HG03469 (cell line): ENCODE measurements around the gene ARL14EPL.
"Not testable (repeated sequence)": the region's sequence is repeated elsewhere in the genome, so short reads cannot be mapped to it uniquely, and the experiment has no call there.

Experiments used
- ATAC-seq: cut with Tn5 transposase; IDR thresholded peaks from one replicate; pipeline ENCODE4 v1.9.1; 2021; ENCODE audit warnings: mild to moderate bottlenecking, moderate library complexity, moderate number of reproducible peaks; ENCODE audit not compliant: unreplicated experiment

Gene ARL14EPL

GRCh38 chr5:116046261-116046660 lies 14.0 kb downstream of the ARL14EPL start:
- no peak for ATAC-seq

GRCh38 chr5:116046823-116047222 lies 14.6 kb downstream of the ARL14EPL start:
- no peak for ATAC-seq

GRCh38 chr5:116058346-116058936 lies 26.2 kb downstream of the ARL14EPL start:
- no peak for ATAC-seq

- ATAC-seq = no peak
Observed at GRCh38 chr5:116062352-116062751, 30.1 kb downstream of the ARL14EPL start.

- no peak for ATAC-seq
Observed at GRCh38 chr5:116063950-116064349, 31.7 kb downstream of the ARL14EPL start.

- ATAC-seq = peak; percentile 54
Observed at GRCh38 chr5:116068028-116068632, 35.9 kb downstream of the ARL14EPL start.

GRCh38 chr5:116071211-116071610 lies 38.9 kb downstream of the ARL14EPL start:
- ATAC-seq = no peak

- ATAC-seq = no peak
Observed at GRCh38 chr5:116075191-116075831, 43.0 kb downstream of the ARL14EPL start.

GRCh38 chr5:116076496-116076895 lies 44.2 kb downstream of the ARL14EPL start:
- peak; percentile 96 for ATAC-seq

GRCh38 chr5:116078199-116078598 lies 45.9 kb downstream of the ARL14EPL start:
- no peak for ATAC-seq

GRCh38 chr5:116084287-116084691 lies 52.0 kb downstream of the ARL14EPL start:
- peak; percentile 28 for ATAC-seq

GRCh38 chr5:116084871-116085715 lies 52.8 kb downstream of the ARL14EPL start, which contains the start of gene COMMD10:
TSS of gene COMMD10 (plus strand) at chr5:116085025.
- ATAC-seq = peak; percentile 71

GRCh38 chr5:116086309-116086708 lies 54.0 kb downstream of the ARL14EPL start:
- not testable (repeated sequence) for ATAC-seq

- no peak for ATAC-seq
Observed at GRCh38 chr5:116088062-116088461, 55.8 kb downstream of the ARL14EPL start.

- no peak for ATAC-seq
Observed at GRCh38 chr5:116090302-116090701, 58.0 kb downstream of the ARL14EPL start.

GRCh38 chr5:116091416-116091815 lies 59.1 kb downstream of the ARL14EPL start:
- ATAC-seq = no peak

GRCh38 chr5:116097301-116097700 lies 65.0 kb downstream of the ARL14EPL start:
- no peak for ATAC-seq

- ATAC-seq = no peak
Observed at GRCh38 chr5:116098998-116099397, 66.7 kb downstream of the ARL14EPL start.

GRCh38 chr5:116104941-116105340 lies 72.7 kb downstream of the ARL14EPL start:
- not testable (repeated sequence) for ATAC-seq
